AG04449 (cell line): ENCODE data around the gene CAPG.
A peak's percentile ranks its signal among the peaks of the same experiment; 100 is the strongest.

Experiments
- CTCF ChIA-PET: fragments of 350-600 bp; formaldehyde crosslinking; extraction: SDS; loops from one replicate; lab custom pipeline; 2021; ENCODE audit warnings: antibody characterized with exemption; lab: Yijun Ruan, JAX
- POLR2A ChIA-PET: fragments of 400-600, 350-600 bp; formaldehyde crosslinking; extraction: SDS; loops from one replicate; lab custom pipeline; 2020; ENCODE audit warnings: antibody characterized with exemption, inconsistent platforms; lab: Yijun Ruan, JAX
- DNase-seq: peaks from one replicate; pipeline ENCODE4 v3.0.0-alpha.2; 2010; ENCODE audit warnings: low read depth, low spot score
- H3K4me3 ChIP-seq: 2 replicates; pipeline ENCODE4 v1.5.1; 2011; ENCODE audit warnings: low read depth, mild to moderate bottlenecking, control low read depth, low read length
- TF ChIP-seq, protein P1 (sequence below): IDR thresholded peaks from one replicate; pipeline ENCODE4 v1.5.1; 2011; ENCODE audit warnings: mild to moderate bottlenecking, moderate library complexity, low read length, control low read depth, inconsistent platforms; ENCODE audit not compliant: insufficient read depth; ENCODE audit errors: missing control alignments

CAPG gene

GRCh38 chr2:85413592-85414420 lies 3.6 kb upstream of the CAPG start:
- ChIA-PET POLR2A (interaction anchor here (0.6 to 1.3 kb wide), 6 partner anchors 13 to 126 kb away, joined by 3 to 8 read pairs (median 4); partner anchors contain the start of genes MAT2A and TGOLN2), CTCF (interaction anchor here (1.0 to 3.7 kb wide), 3 partner anchors 8 to 223 kb away, joined by 3 to 18 read pairs (median 4); no protein-coding TSS in a partner anchor)
- peak overlapping the region; percentile 59 for H3K4me3 ChIP-seq
- TF ChIP-seq, protein P1, sequence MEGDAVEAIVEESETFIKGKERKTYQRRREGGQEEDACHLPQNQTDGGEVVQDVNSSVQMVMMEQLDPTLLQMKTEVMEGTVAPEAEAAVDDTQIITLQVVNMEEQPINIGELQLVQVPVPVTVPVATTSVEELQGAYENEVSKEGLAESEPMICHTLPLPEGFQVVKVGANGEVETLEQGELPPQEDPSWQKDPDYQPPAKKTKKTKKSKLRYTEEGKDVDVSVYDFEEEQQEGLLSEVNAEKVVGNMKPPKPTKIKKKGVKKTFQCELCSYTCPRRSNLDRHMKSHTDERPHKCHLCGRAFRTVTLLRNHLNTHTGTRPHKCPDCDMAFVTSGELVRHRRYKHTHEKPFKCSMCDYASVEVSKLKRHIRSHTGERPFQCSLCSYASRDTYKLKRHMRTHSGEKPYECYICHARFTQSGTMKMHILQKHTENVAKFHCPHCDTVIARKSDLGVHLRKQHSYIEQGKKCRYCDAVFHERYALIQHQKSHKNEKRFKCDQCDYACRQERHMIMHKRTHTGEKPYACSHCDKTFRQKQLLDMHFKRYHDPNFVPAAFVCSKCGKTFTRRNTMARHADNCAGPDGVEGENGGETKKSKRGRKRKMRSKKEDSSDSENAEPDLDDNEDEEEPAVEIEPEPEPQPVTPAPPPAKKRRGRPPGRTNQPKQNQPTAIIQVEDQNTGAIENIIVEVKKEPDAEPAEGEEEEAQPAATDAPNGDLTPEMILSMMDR: peak; percentile 18
- no peak for DNase-seq

- no peak overlapping the region for H3K4me3 ChIP-seq
These were observed 1.2 kb upstream of the CAPG start for GRCh38 chr2:85411405-85411748.

DNA sequence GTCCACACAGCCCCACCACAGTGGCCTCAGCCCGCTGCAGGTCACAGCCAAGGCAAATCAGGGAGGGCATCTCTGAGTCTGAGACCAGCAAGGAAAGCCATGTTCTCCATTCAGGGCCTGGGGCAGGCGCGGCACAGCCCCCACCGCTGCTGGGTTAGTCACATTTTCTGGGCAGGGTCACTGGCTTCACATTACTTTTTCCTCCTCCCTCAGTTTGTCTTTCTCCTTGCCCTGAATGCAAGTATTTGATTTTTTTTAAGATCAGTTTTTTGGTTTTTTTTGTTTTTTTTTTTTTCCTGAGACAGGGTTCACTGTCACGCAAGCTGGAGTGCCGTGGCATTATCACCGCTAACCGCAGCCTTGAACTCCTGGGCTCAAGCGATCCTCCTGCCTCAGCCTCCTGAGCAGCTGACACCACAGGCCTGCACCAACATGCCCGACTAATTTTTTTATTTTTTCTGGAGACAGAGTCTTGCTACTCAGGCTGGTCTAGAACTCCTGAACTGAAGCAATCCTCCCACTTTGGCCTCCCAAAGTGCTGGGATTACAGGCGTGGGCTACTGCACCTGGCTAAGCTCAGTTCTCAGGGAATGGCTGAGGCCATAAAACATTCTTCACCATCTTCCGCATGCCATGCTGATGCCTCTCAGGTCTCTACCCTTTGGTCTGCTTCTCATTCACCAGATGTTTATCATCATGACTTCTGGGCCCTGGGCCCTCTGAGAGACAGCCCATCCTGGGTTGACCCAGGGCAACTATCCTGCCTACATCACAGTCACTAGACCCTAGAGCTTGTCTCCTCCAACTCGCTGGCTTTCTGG lies 628 bp upstream of the CAPG start:
- ChIA-PET CTCF (interaction anchor here (1.1 to 2.0 kb wide), 2 partner anchors 10 to 141 kb away, joined by 4 to 5 read pairs; no protein-coding TSS in a partner anchor), POLR2A (no interaction called here)
- TF ChIP-seq, protein P1: no peak
- H3K4me3 ChIP-seq: no peak overlapping the region
- DNase-seq: no peak

More at GRCh38 chr2:85411405-85411748, 1.2 kb upstream of the CAPG start:
- CTCF ChIA-PET: interaction anchor here (1.1 to 2.0 kb wide), 2 partner anchors 10 to 141 kb away, joined by 4 to 5 read pairs; no protein-coding TSS in a partner anchor
- DNase-seq: no peak
- POLR2A ChIA-PET: no interaction called here
- TF ChIP-seq, protein P1: no peak

GRCh38 chr2:85405201-85406059 lies 4.7 kb downstream of the CAPG start:
- no peak overlapping the region for H3K4me3 ChIP-seq
- no peak for DNase-seq
- POLR2A ChIA-PET: no interaction called here
- CTCF ChIA-PET: interaction anchor here (1.0 to 1.2 kb wide), 2 partner anchors 15 to 232 kb away, joined by 3 read pairs; no protein-coding TSS in a partner anchor
- TF ChIP-seq, protein P1: no peak

DNA sequence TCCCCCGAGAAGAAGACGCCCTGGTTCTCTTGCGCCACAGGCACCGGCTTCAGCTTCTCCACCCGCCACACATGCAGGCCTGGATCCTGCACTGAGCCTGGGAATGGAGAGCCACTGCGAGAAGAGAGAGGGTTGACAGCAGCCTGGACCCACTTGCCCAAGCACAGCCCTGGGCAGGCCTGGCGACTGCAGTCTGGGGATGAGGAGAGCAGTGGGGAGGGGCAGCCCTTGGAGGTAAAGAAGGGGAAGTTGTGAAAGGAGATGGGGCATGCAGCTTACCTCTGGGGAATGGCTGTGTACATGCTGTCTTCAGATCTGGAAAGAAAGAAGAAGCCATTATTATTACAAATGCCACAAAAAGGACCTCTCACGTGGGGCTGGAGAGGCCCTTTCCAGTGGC lies 8.3 kb downstream of the CAPG start:
- TF ChIP-seq, protein P1: no peak
- CTCF ChIA-PET: no interaction called here
- no peak for DNase-seq
- no peak overlapping the region for H3K4me3 ChIP-seq
- POLR2A ChIA-PET: no interaction called here
